Measurements from ENCODE around the gene CLP1.
"Not testable (repeated sequence)": the region's sequence is repeated elsewhere in the genome, so short reads cannot be mapped to it uniquely, and the experiment has no call there.

The CLP1 gene

DNA sequence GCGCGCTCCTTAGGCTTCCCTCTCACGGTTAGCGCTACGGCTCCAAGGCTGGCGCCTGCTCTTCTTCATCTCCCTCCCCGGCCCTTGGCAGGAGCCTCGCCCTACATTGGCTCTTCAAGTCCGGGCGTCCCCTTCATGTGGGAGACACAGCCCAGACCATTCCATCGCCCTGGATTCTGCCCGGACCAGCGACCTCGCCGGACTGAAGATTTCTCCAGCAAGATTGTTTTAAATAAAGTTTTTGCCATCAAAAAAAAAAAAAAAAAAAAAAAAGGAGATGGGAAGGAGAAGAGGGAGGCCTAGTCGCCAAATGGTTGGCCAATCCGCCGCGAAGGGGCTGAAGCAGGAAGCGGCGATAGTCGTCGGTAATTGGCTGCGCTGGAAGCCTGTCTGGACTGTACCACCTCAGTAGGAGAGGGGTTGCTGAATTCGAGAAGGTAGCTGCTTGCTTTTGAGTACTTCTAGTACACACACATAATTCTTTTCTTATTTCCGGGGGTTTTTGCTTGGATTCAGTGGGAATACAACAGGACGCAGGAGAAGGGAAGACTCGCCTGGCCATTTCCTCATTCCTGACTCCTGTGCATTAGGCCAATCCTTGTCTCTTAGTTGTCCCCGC lies 9.7 kb downstream of the CLP1 start:
- peak; percentile 85 for DNase-seq

DNA sequence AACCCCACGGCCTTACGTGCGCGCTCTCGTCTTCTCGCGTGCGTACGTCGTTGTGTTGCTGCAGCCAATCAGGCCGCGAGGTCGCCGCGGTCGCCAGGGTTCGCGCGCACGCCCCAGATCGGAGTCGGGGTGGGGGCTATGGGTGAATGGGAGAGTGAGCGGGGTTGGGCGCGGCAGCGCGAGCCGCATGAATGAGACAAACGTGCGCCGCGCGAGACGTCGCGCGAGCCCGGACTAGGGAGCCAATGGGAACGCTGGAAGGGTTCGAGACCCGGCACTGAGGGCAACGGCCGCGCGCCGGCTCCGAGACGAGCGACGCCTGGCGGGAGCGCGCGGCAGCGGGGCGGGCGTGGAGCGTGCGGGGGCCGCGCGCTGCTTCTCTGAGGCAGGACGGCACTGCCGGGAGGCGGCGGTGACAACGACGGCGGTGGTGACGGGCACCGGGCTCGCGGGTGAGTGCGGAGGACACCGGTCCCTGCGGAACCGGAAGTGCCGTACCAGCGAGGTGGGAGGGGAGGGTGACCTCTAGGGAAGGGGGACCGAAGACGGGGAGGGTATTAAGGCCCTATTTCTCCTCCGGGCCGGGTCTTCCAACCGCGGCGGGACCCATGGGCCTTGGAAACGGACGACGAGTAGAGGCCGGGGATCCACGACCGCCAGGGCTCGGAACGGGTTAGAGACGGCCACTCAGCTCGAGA lies 10.3 kb downstream of the CLP1 start, which contains the start of gene ZDHHC5:
Gene ZDHHC5 (plus strand): TSS at position 379 of the 698 bp plus-strand sequence. CDS start 4,977 bp downstream, outside the sequence.
- peak; percentile 98 for DNase-seq

DNA sequence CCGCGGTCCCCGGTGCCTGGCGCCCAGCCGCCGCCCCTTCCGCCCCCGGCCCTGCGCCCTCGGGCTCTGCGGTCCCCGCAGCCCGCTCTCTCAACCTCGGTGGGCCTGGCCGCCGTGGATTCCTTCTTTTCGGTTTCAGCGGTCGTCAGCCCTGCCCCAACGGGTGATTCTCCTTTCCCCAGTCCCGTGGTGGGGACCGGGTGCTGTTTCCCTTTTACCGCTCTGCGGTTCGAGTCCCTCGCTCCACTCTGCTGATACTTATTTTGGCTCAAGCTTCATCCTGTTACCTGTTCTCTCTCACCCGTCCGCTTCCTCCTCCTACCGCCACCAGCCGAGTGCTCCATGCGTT lies 10.8 kb downstream of the CLP1 start:
- no peak for DNase-seq

DNA sequence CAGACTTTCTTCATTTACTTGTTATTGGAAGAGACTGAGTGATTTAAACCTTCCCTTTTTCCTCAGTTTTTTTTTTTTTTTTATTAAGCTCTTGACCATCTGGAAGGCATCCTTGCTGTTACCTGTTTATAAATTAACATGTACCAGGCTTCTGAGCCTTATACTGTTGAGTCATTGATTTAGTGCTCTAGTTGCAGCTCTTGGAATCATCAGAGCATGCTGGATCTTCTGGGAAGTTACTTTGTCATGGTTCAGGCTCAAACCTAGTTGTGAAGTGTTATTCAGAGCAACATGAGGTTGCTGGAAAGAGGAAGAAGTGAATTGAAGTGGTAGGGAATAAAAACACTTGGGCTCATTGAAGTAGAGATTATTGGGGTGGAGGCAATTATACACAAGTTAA lies 16.7 kb downstream of the CLP1 start:
- no peak for DNase-seq

DNA sequence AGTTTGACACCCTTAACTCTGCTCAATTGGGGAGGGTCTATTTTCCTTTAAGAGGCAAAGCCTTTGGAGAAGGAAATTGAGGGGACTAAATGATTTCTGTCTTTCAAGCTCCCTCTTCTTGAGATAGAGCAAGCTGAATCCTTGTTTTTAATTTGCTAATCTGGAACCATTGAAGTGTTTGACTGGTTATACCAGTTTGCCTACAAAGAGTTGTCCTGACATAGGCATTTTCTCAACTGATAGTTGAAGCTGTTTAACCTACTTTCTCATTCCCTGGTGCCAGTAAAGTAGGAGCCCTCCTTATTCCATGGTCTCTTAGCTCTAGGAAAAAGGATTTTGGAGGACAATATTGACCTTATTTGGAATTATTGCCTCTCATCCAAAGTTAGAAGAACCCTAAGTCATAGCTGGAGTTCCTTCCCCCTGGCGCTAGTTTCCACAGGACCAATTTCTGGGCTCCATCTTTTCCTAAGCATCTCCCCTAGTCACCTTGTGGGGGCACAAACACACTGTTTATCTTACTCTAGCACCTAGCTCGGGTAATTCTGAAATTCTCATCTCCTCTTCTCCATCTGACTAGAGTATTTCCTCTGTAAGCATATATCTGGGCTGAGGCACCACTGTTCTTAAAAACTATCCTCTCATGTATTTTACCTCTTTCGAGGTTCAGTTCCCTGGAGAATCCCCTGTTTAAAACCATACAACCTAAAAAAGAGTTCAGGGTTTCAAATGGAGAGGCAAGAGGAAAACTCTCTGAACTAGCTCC lies 17.8 kb downstream of the CLP1 start:
- DNase-seq, result no peak

DNA sequence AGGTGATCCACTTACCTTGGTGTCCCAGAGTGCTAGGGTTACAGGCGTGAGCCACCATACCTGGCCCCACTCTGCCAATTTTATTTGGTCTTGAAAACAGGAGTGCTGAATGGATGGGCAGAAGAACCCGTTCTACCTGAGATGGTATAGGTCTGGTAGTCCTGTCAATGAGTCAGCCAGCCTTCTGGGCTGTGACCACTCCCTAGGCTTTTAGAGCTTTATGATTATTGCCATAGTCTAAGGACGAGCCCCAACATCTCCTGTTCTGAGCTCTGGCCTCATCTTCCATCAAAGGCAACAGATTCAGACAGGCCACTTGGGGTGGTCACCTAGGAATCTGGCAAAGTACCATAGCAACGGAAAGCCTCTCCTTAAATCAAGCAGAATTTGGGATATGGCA lies 21.8 kb downstream of the CLP1 start:
- DNase-seq, result no peak

DNA sequence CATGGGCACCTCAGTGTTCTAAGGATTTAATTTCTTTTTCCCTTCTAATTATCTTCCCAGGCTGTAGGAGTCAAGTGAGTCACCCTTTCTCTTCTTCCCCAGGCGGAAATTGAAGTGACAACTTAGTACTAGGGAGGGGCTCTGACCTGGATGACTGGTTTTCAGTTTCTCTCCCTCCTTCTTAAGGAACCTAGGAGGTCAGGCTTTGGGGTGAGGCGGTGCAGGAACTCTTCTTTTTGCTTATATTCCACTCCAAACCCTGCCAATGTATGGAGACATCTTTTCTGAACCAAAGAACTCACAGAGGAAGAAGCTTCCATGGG lies 23.0 kb downstream of the CLP1 start:
- DNase-seq, result no peak

DNA sequence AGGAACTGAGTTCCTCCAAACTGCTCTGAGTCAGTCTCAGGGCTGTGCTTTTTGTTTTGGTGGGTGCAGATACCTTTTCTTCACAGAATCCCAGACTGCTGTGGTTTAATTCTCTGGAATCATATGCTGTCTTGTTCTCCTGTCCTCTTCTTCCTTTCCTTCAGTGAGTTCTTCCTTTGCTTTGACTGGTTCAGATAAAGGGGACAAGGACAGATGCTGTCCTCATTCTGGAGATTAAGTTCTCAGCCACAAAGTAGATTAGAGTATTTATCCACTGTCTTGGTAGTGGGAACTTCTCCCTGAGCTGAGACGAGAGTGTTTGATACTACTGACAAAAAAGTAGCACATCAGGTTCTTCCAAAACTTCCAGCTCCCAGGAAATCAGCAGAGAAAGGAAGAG lies 23.6 kb downstream of the CLP1 start:
- DNase-seq, result no peak

DNA sequence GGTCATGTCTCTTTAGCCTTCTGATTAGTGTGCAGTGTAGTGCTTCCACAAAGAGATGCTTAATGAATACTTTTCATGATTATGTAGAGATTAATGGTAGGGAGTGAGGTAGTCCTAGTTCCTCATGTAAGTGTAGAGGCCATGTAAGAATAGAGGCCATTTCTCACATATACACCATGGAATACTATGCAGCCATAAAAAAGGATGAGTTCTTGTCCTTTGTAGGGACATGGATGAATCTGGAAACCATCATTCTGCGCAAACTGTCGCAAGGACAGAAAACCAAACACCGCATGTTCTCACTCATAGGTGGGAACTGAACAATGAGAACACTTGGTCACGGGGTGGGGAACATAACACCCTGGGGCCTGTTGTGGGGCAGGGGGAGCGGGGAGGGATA lies 32.9 kb downstream of the CLP1 start:
- DNase-seq, result not testable (repeated sequence)

DNA sequence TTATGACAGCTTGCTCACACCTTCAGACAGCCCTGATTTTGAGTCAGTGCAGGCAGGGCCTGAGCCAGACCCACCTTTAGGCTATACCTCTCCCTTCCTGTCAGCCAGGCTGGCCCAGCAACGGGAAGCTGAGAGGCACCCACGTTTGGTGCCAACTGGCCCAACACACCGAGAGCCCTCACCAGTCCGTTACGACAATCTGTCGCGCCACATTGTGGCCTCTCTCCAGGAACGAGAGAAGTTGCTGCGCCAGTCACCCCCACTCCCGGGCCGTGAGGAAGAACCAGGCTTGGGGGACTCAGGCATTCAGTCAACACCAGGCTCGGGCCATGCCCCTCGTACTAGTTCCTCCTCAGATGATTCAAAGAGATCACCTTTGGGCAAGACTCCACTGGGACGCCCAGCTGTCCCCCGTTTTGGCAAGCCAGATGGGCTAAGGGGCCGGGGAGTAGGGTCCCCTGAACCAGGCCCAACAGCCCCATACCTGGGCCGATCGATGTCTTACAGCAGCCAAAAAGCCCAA lies 41.3 kb downstream of the CLP1 start:
- no peak for DNase-seq

DNA sequence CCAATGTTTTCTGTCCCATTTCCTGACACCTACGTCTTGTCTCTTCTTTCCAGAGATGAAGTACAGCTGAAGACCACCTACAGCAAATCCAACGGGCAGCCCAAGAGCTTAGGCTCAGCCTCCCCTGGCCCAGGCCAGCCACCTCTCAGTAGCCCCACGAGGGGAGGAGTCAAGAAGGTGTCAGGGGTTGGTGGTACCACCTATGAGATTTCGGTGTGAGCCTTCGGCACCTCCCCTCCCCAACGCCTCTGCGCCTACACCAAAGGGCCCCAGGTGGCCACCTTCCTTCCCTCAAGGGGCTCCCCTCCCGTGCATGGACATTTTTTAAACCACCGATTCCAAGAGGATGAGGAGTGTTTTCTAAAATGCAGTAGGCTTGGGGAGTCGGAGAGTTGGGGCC lies 42.3 kb downstream of the CLP1 start:
- no peak for DNase-seq

DNA sequence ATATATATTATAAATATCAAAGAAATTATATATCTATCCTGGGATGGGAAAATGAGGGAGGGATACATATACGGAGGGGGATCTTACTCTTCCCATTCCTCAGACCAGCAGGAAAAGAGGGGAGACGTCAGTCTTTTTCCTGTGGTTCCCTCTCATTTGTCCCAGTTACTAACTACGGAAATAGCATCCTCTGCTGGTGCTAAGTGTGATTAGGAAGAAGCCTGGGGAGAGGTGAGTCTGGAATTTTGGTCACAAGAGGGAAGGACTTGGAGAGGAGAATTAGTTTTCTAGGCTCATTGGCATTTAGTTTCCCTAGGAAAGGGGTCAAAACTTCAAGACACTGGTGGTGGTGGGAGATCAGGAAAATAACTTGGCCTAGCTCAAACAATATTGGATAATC lies 42.9 kb downstream of the CLP1 start:
- no peak for DNase-seq

DNA sequence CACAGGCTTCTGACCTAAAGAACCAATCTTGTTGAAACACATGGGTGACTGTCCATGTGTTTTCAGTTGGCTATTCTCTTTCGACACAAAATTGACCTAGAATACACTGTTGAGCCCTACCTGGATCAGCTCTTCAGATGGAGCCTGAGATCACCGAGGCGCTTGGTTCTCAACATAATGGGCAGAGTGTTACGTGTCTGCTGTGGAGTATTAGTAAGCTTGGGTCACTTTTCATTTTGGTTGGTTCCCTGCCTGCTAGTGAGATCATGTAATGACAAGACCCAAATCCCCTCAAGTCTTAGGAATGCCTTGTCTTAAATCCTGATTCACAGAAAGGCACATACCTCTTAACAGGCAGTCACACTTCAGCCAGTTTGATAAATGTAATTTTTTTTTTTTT lies 45.8 kb downstream of the CLP1 start:
- no peak for DNase-seq

DNA sequence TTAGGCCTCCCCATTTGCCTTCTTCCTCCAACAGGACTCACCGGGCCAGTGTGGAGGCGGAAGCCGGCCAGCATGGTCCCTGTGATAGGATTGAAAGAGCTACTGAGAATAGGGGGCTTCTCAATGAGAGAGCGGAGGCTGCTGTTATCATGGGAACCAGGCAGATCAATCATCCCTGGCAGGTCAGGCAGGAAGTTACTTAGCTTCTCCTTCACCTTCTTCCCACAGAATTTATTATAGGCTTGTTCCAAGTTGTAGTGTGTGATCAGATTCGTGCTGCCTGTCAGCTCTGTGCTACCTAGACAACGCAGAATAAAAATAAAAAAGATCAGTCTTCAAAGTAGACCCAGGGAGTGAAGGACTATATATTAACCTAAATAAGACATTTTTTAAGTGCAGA lies 47.4 kb downstream of the CLP1 start:
- no peak for DNase-seq

DNA sequence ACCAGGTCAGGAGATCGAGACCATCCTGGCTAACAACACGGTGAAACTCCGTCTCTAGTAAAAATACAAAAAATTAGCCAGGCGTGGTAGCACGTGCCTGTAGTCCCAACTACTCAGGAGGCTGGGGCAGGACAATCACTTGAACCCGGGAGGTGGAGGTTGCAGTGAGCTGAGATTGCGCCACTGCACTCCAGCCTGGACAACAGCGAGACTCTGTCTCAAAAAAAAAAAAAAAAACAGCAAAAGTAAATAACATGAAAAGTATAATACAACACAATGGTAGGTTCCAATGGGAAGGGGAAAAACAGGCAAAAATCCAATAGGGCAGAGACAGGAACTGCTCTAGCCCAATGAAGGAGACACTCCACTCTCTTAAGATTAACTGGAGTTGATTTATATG lies 47.9 kb downstream of the CLP1 start:
- not testable (repeated sequence) for DNase-seq

DNA sequence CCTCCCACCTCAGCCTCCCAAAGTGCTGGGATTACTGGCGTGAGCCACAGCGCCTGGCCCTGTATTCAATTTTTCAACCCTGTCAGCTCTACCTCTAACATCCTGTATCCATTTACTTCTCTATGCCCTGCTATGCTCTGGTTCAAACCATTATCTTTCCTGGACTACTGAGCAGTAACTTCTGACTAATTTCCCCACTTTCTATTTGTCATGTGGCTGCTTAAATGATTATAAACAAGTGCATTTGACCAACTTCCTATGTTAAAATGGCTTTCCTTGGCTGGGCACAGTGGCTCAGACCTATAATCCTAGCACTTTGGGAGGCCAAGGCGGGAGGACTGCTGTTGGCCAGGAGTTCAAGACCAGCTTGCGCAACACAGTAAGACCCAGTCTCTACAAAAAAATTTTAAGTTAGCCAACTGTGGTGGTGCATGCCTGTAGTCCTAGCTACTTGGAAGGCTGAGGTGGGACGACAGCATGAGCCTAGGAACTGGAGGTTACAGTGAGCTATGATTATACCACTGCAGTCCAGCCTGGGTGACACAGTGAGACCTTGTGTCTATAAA lies 52.3 kb downstream of the CLP1 start:
- no peak for DNase-seq

All from stimulated activated CD4-positive, alpha-beta T cell treated with anti-CD3 and anti-CD28 coated beads, Interleukin-12 subunit alpha, Interleukin-12 subunit beta, amount 100 ng/mL, for 4 hours (primary cell).